Smooth muscle cell (in vitro differentiated cells): ENCODE data around the gene KCNMA1. TPM values are rescaled to one million over a fixed set of nuclear protein-coding genes. Genes with fewer than 3 reads are reported as not detected.

ENCODE experiments used
- DNase-seq: peaks from one replicate; lab custom pipeline; 2025; ENCODE audit not compliant: unreplicated experiment; lab: John Stamatoyannopoulos, UW
- H2AFZ ChIP-seq: fragments of 200-600 bp; sonication (generic); 2 replicates; pipeline ENCODE4 v1.6.0; 2016; ENCODE audit warnings: antibody characterized with exemption, low read depth, mild to moderate bottlenecking
- H3F3A ChIP-seq: fragments of 200-600 bp; sonication (generic); 2 replicates; pipeline ENCODE4 v1.6.0; 2017; ENCODE audit warnings: antibody characterized with exemption, low read depth
- H3K27ac ChIP-seq: fragments of 200-600 bp; sonication (generic); 2 replicates; pipeline ENCODE4 v1.5.1; 2016; ENCODE audit warnings: low read depth, mild to moderate bottlenecking
- H3K27me3 ChIP-seq: fragments of 200-600 bp; sonication (generic); 2 replicates; pipeline ENCODE4 v1.6.1; 2016; ENCODE audit warnings: low read depth, mild to moderate bottlenecking
- H3K36me3 ChIP-seq: fragments of 200-600 bp; sonication (generic); 2 replicates; pipeline ENCODE4 v1.5.1; 2016; ENCODE audit warnings: low read depth
- H3K4me1 ChIP-seq: fragments of 200-600 bp; sonication (generic); 2 replicates; pipeline ENCODE4 v1.5.1; 2016; ENCODE audit warnings: low read depth
- H3K4me2 ChIP-seq: fragments of 200-600 bp; sonication (generic); 2 replicates; pipeline ENCODE4 v1.6.0; 2016; ENCODE audit warnings: mild to moderate bottlenecking
- H3K4me3 ChIP-seq: fragments of 200-600 bp; sonication (generic); 2 replicates; pipeline ENCODE4 v1.5.1; 2016; ENCODE audit warnings: mild to moderate bottlenecking
- H3K79me2 ChIP-seq: fragments of 200-600 bp; sonication (generic); 2 replicates; pipeline ENCODE4 v1.6.0; 2016; ENCODE audit warnings: low read depth, mild to moderate bottlenecking
- H3K9ac ChIP-seq: fragments of 200-600 bp; sonication (generic); 2 replicates; pipeline ENCODE4 v1.6.0; 2016; ENCODE audit warnings: low read depth
- H3K9me3 ChIP-seq: fragments of 200-600 bp; sonication (generic); replicated peaks from 2 replicates; pipeline ENCODE4 v1.5.1; 2016; ENCODE audit warnings: low read depth
- H4K20me1 ChIP-seq: fragments of 200-600 bp; sonication (generic); 2 replicates; pipeline ENCODE4 v1.6.0; 2016; ENCODE audit warnings: low read depth
- WGBS: methylation state at CpG from one replicate; pipeline ENCODE4 v1.1.7; 2016; ENCODE audit warnings: low lambda C conversion rate; 5-methylcytosine and 5-hydroxymethylcytosine counted together
- polyA plus RNA-seq: library from polyadenylated mRNA; unstranded; fragments of >200 nt; fragmentation: Nextera tagmentation; extraction: Ambion mirVana; gene quantifications from 2 replicates; pipeline ENCODE4 v1.2.1, GENCODE V29; 2016
- total RNA-seq: library from RNA; depleted of rRNA; stranded (reverse); fragments of >200 nt; gene quantifications from 2 replicates; pipeline ENCODE4 v1.2.3, GENCODE V29; 2014
- TF ChIP-seq, protein P1 (sequence below): fragments of 200-600 bp; sonication (generic); IDR thresholded peaks from 2 replicates; pipeline ENCODE4 v1.5.1; 2017; ENCODE audit warnings: borderline replicate concordance, mild to moderate bottlenecking, antibody characterized with exemption; ENCODE audit not compliant: insufficient read depth, poor library complexity, severe bottlenecking

The KCNMA1 gene
- total and polyA plus RNA-seq, 2 experiments from 2014 or later: 9.1 to 23.4 TPM

DNA sequence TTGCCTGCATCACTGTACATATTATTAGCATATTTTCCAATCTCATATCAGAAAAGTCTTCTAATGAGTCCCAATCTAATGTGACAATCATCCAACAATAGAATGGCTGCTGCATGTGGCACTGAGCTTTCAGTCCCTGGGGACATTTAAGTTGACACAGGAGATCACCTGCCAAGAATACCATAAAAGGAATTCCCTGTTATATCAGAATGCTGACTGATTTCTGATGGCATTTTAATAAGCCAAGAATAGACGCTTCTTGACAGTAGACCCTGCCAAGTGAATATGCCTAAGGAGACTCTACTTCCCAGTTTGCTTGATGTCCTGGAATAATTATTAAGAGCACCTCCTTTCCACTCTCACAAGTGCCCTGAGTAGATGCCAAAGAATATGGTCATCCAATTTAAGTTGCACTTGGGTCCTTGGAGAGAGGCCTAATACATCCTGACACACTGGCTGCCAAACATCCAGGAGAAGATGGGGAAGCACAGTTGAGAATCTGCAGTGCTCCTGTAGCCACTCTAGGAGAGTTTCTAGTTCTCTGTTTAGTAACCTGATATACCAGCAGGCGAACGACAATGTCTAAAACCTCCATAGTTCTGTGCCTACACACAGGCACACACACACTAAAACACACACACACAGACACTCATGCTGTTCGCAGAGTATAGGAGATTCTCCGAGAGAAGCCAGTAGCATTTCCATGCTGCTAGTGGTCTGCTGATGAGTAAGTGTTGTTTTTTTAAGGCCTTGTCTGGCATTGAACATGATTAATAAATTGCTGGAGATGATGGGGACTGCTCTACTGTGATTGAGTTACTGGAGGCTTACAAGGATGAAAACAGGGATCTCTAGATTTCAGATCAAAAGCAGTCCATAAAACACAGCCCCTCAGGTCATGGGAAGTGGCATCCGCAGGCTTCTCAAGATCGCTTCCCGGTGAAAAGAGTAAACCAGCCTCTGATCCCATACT is 369.6 kb downstream of the KCNMA1 start:
- TF ChIP-seq, protein P1, sequence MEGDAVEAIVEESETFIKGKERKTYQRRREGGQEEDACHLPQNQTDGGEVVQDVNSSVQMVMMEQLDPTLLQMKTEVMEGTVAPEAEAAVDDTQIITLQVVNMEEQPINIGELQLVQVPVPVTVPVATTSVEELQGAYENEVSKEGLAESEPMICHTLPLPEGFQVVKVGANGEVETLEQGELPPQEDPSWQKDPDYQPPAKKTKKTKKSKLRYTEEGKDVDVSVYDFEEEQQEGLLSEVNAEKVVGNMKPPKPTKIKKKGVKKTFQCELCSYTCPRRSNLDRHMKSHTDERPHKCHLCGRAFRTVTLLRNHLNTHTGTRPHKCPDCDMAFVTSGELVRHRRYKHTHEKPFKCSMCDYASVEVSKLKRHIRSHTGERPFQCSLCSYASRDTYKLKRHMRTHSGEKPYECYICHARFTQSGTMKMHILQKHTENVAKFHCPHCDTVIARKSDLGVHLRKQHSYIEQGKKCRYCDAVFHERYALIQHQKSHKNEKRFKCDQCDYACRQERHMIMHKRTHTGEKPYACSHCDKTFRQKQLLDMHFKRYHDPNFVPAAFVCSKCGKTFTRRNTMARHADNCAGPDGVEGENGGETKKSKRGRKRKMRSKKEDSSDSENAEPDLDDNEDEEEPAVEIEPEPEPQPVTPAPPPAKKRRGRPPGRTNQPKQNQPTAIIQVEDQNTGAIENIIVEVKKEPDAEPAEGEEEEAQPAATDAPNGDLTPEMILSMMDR: no peak
- Histone ChIP-seq H4K20me1 (no peaks in the 10 kb centered on the region), H3K4me1 (peaks cover 10% of the 10 kb centered on the region), H3K36me3 (no peaks in the 10 kb centered on the region), H3K27ac (no peak overlapping the region), H3K27me3 (no peaks in the 10 kb centered on the region), H3K9ac (peak overlapping the region; percentile 24), H3K4me3 (no peak overlapping the region), H3K9me3 (no peaks in the 10 kb centered on the region), H2AFZ (no peak overlapping the region), H3K79me2 (no peaks in the 10 kb centered on the region), H3F3A (no peaks in the 10 kb centered on the region), H3K4me2 (peak overlapping the region; percentile 35)
- WGBS: 56% methylated on average over 8 of the region's 8 CpGs
- no peak for DNase-seq

DNA sequence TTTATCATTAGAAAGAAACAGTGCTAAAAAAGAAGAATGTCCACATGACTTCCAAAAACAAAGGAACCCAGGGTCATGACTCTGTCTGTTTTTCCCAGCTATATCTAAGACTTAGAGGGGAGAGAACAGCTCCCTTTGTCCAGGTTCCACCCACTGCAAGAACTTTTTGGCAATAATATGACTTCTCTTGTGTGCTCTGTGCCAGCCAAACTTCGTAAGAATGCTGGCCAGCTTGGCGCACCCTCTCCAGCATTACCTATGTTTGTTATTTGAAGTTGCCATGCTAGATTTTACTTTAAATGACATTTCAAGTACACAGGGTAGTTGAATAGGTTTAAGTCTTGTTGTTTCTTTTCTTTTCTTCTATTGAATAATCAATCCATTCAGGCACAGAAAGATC is 371.4 kb downstream of the KCNMA1 start:
- Histone ChIP-seq H3K27me3 (no peaks in the 10 kb centered on the region), H3K9me3 (no peaks in the 10 kb centered on the region), H4K20me1 (no peaks in the 10 kb centered on the region), H2AFZ (no peak overlapping the region), H3K36me3 (no peaks in the 10 kb centered on the region), H3F3A (no peaks in the 10 kb centered on the region), H3K4me2 (no peak overlapping the region), H3K4me3 (no peak overlapping the region), H3K79me2 (no peaks in the 10 kb centered on the region), H3K4me1 (peaks cover 9% of the 10 kb centered on the region), H3K9ac (no peak overlapping the region), H3K27ac (no peak overlapping the region)
- 95% methylated on average over 2 of the region's 2 CpGs for WGBS
- TF ChIP-seq, protein P1: no peak
- DNase-seq: no peak

DNA sequence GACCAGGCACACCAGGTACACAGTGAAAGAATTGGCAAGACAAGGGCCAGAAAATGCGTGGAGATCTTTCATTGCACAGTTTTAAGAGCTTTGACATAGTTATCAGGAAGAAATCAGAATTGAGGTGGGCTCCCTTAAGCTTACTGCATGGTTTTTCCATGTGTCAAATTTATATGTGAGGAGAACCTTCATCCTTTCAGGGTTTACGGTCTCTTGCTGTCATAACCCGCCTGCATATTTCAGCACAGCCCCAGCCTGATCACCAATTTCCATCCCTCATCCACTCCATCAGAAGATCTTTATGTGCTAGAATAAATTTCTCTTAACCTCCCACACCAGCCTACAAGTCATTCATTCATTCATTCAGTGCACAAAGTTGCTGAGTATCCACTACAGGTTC is 373.1 kb downstream of the KCNMA1 start:
- Histone ChIP-seq H3K9me3 (no peaks in the 10 kb centered on the region), H3K4me3 (no peak overlapping the region), H3K27ac (no peak overlapping the region), H3K27me3 (no peaks in the 10 kb centered on the region), H3K4me1 (peaks cover 9% of the 10 kb centered on the region), H4K20me1 (no peaks in the 10 kb centered on the region), H2AFZ (no peak overlapping the region), H3K36me3 (no peaks in the 10 kb centered on the region), H3K4me2 (no peak overlapping the region), H3K9ac (no peak overlapping the region), H3K79me2 (no peaks in the 10 kb centered on the region), H3F3A (no peaks in the 10 kb centered on the region)
- no peak for DNase-seq
- WGBS: 97% methylated on average over 3 of the region's 3 CpGs
- TF ChIP-seq, protein P1: no peak
